Measurements from ENCODE around the gene TMX2.

The TMX2 gene

GRCh38 chr11:57770793-57771192, 58.4 kb downstream of the TMX2 start:
- no peak for DNase-seq (ENCODE audit: low read depth)

GRCh38 chr11:57771365-57771764, 59.0 kb downstream of the TMX2 start:
- DNase-seq (ENCODE audit: low read depth), result no peak

- no peak for DNase-seq (ENCODE audit: low read depth)
These were observed 60.2 kb downstream of the TMX2 start for GRCh38 chr11:57772562-57772961.

DNA sequence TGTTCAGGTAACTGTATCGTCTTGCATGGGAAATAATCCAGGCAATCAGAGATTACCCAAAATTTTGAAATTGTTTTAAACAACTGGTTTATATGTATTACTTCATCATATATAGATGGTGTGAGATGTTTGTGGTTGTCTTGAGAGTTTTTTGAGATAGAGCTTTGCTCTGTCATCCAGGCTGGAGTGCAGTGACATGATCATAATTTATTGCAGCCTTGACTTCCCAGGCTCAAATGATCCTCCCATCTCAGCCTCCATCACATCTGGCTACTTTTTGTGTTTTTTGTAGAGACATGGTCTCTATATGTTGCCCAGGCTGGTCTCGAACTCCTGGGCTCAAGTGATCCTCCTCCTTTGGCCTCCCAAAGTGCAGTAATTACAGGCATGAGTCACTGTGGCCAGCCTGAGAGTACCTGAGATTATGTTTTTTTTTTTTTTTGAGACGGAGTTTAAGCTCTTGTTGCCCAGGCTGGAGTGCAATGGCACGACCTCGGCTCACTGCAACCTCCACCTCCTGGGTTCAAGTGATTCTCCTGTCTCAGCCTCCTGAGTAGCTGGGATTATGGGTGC, 60.7 kb downstream of the TMX2 start:
- no peak for DNase-seq (ENCODE audit: low read depth)

- DNase-seq (ENCODE audit: low read depth), result no peak
These were observed 63.1 kb downstream of the TMX2 start for GRCh38 chr11:57775491-57775890.

- peak; percentile 91 for DNase-seq (ENCODE audit: low read depth)
These were observed 63.7 kb downstream of the TMX2 start for GRCh38 chr11:57776031-57776521.

- no peak for DNase-seq (ENCODE audit: low read depth)
These were observed 64.3 kb downstream of the TMX2 start for GRCh38 chr11:57776577-57777210.

- no peak for DNase-seq (ENCODE audit: low read depth)
These were observed 65.5 kb downstream of the TMX2 start for GRCh38 chr11:57777969-57778317.

DNA sequence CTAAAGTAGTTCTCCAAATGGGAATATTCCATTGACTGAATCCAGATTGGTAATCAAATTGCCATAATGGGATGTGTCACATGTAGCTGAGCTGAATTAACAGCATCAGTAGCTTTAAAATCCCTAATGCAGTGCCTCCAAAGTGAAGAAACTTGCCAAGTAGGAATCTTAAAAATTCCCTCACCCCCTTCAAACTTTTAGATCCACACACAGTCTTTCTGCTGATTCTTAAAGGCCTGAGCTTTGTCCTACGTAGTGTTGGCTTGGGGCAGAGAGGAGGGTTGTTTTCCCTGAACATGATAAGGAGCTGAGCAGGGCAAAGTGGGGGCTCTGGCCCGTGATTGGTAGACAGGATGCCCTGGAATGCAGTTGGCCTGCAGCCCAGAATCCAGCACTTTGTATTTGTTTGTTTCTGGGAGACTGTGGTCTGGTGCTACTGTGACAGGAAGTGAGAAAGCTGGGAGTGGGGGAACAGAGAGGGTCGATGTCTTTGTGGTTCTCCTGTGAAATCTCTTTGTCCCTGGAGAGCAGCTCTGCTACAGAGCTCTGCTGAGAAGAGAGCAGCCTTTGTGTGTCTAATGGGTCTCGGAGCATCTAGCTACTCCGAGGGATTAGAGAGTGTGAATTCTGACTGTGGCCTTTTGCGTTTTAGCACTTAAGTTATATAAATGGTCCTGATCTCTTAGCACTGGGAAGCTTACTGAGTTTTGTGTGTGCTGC, 66.1 kb downstream of the TMX2 start:
- peak; percentile 99 for DNase-seq (ENCODE audit: low read depth)

DNA sequence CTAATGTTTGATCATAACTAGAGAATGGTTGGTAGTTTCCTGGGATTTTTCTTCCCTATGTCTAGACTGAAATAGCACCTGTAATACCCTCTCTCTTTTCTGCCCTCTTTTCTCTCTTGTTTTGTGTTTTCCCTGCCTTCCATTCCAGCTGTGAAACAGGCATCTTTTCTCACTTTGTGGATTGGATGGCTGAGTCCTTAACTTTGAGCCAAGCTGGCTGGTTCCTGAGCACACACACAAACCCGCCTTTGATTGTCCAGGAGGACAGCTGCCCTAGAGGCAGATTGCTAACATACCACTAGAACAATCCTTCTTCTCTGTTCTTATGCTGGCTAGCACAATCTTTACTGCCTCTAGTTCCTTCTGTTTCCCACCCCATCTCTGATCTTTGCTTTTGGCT, 66.9 kb downstream of the TMX2 start:
- no peak for DNase-seq (ENCODE audit: low read depth)

- no peak for DNase-seq (ENCODE audit: low read depth)
These were observed 69.1 kb downstream of the TMX2 start for GRCh38 chr11:57781529-57781943.

DNA sequence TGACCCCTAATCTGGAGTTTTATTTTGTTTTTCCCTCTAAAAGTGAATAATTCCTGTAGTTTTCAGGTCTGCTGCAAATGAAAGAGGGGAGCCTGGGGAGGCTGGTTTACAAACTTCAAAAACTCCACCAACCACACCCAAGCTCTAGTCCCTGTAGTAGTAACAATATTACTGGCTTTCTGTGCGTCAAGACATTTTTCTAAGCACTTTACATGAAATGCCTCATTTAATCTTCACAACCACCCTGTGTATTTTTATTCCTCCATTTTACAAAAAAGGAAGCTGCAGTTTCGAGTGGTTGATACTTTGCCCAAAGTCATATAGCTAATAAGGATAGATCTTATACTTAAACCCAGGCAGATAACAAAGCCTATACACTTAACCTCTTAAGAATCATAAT, 72.7 kb downstream of the TMX2 start:
- no peak for DNase-seq (ENCODE audit: low read depth)

DNA sequence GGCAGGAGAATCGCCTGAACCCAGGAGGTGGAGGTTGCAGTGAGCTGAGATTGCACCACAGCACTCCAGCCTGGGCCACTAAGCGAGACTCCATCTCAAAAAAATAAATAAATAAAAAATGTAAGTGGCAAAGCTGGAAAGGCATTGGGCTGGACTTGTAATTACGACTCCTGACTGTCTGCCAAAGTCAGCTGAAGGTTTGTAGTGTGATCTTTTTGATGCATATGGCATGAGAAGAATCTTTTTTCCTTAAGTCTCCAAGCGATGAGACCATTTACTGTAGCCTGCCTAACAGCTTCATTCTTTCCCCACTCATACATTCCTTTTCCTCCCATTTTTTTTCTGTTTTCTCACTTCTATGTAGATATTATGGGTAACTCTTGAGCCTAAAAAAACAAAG, 74.0 kb downstream of the TMX2 start:
- DNase-seq (ENCODE audit: low read depth), result peak; percentile 55

GRCh38 chr11:57787006-57787604, 74.7 kb downstream of the TMX2 start:
- DNase-seq (ENCODE audit: low read depth), result no peak

DNA sequence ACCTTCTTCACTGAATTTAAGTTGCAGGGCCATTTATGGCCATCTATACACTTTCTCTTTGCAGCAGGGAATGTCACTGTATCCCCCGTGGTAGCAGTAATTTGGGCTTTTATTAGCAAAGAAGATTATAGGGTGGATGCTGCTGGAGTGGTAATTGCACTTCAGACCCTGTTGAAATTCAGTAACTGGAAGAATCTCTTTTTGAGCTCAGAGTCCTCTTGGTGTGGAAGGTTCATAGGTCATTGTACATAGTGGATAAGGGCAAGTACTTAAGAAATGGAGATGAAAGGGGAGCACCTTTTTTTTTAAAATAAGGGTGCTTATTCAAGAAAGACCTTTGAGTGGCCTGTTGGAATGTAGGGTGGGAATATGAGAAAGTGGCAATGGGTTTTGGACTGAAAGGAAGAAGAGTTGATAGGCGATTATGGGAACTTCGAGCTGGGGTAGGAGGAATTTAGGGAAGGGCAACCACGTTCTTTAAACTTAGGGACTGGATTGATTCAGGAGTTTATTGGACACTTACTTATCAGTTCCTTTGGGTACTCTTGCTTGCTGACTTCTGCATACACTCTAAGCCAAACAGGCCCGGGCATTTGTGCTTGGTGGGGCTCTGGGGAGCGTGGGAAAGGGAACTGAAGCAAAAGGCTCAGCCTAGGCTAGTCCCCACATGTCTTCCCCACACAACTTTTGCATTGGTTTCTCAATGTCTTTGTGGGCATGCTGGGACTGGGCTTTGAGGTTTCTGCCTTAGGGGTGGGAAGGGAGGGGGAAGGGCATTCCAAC, 75.7 kb downstream of the TMX2 start:
- DNase-seq (ENCODE audit: low read depth), result no peak

DNA sequence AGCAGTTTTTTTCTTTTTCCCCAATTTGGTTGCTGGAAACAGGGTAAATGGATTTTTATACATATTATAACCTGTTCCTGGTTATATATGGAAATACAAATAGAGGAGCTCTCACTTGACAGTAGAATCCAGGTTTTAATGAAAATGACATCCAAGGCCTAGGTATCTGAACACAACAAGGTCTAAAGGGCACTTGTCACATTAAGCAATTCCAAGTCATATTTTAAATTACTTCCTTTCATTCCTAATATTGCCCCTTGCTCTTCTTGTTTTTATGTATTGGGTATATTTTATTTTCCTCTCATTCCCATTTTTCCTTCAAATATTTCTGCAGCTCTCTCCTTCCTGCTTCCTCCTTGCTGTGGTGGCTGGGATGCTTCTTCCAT, 76.3 kb downstream of the TMX2 start:
- no peak for DNase-seq (ENCODE audit: low read depth)
